A673 (cell line): ENCODE measurements around the gene FITM1.

Source experiments
- EZH2 ChIP-seq: fragments of 200-600 bp; sonication (generic); IDR thresholded peaks from 2 replicates; pipeline ENCODE4 v1.6.1; 2017; ENCODE audit warnings: borderline replicate concordance, low read depth, mild to moderate bottlenecking, mixed read lengths, antibody characterized with exemption, low read length; ENCODE audit not compliant: poor library complexity, severe bottlenecking
- TF ChIP-seq, protein P1 (sequence below): fragments of 300-800, 200-600 bp; sonication (generic); conservative IDR thresholded peaks from 2 replicates; pipeline ENCODE4 v1.5.1; 2017; ENCODE audit warnings: low read depth, mild to moderate bottlenecking, antibody characterized with exemption, low read length, moderate library complexity, mixed read lengths

DNA sequence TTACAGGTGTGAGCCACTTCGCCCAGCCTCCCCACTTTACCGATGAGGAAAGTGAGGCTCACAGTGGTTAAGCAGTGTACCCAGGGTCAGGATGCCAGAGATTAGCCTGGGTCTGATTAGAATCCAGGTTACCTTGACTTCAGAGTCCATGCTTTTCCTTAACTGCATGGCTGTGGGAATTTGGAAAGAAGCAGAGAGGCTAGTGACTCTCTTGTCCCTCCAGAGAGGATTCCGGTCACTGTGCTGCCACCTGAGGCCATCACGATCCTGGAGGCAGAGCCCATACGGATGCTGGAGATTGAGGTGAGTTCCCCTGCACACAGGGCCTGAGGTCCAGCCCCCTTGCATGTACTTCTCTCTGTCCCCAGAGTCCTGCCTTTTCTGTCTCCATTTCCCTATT lies 46.1 kb downstream of the FITM1 start:
- TF ChIP-seq, protein P1, sequence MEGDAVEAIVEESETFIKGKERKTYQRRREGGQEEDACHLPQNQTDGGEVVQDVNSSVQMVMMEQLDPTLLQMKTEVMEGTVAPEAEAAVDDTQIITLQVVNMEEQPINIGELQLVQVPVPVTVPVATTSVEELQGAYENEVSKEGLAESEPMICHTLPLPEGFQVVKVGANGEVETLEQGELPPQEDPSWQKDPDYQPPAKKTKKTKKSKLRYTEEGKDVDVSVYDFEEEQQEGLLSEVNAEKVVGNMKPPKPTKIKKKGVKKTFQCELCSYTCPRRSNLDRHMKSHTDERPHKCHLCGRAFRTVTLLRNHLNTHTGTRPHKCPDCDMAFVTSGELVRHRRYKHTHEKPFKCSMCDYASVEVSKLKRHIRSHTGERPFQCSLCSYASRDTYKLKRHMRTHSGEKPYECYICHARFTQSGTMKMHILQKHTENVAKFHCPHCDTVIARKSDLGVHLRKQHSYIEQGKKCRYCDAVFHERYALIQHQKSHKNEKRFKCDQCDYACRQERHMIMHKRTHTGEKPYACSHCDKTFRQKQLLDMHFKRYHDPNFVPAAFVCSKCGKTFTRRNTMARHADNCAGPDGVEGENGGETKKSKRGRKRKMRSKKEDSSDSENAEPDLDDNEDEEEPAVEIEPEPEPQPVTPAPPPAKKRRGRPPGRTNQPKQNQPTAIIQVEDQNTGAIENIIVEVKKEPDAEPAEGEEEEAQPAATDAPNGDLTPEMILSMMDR: no peak
- TF ChIP-seq EZH2: no peak
